Lower lobe of right lung (tissue), 2 donors: ENCODE measurements around the gene BIN1. TPM values are rescaled to one million over a fixed set of nuclear protein-coding genes. Genes with fewer than 3 reads are reported as not detected.
A peak's percentile ranks its signal among the peaks of the same experiment; 100 is the strongest.

Source experiments
- ATAC-seq, 2 donors: fragments of 200-7000 bp; cut with Tn5 transposase; one replicate each; pipeline ENCODE4 v1.9.1; 2020 to 2022; ENCODE audit warnings: mild to moderate bottlenecking in 2 of 2, moderate library complexity in 2 of 2
- DNase-seq: peaks from one replicate; pipeline ENCODE4 v3.0.0-alpha.2; 2020
- H3K27ac ChIP-seq: fragments of 200-600 bp; one replicate; pipeline ENCODE4 v1.8.0; 2022
- H3K27me3 ChIP-seq: fragments of 200-600 bp; one replicate; pipeline ENCODE4 v1.8.0; 2022; ENCODE audit warnings: low read depth
- H3K36me3 ChIP-seq: fragments of 200-600 bp; one replicate; pipeline ENCODE4 v1.8.0; 2022; ENCODE audit warnings: mild to moderate bottlenecking
- H3K4me1 ChIP-seq: fragments of 200-600 bp; one replicate; pipeline ENCODE4 v1.8.0; 2022
- H3K4me3 ChIP-seq: fragments of 200-600 bp; one replicate; pipeline ENCODE4 v1.8.0; 2022; ENCODE audit warnings: mild to moderate bottlenecking
- H3K9me3 ChIP-seq: fragments of 200-600 bp; one replicate; pipeline ENCODE4 v1.8.0; 2022
- CTCF ChIP-seq: fragments of 200-600 bp; IDR thresholded peaks from one replicate; pipeline ENCODE4 v1.8.0; 2022; ENCODE audit warnings: antibody characterized with exemption, mild to moderate bottlenecking
- intact Hi-C: fragments of 100-400 bp; cut with DNase I; formaldehyde crosslinking; loops from one replicate; pipeline ENCODE4 v1.11.0; 2022
- total RNA-seq: library from RNA; stranded (reverse); fragmentation: NEBNext Ultra II Directional; extraction: Animal tissue kit (Norgen Biotek cat#: 25700); gene quantifications from one replicate; pipeline ENCODE4 v1.2.1, GENCODE V29; 2021
- donor health status: DM: no; HTN: yes; CAD: no; lungs with severe emphysema.

Gene BIN1
- total RNA-seq, 1 donor from 2014 or later = 33.9 TPM

DNA sequence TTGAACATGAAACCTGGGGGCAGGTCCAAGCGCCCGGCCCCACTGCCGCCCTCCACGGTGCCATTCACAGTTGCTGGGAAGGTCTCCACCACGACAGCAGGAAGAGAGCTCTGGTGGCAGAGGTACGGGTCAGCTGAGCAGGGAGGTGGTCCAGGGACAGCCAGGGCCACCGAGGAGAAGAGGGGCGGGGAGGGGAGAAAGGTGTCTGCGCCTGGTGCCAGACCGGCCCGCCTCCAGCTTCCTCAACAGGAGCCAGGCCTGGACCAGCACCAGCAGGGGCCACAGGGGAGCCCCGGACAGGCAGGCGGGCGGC is 56.2 kb downstream of the BIN1 start:
- no peaks in the 10 kb centered on the region for H3K9me3 ChIP-seq
- no peak overlapping the region for H3K4me3 ChIP-seq
- ATAC-seq (no peak), DNase-seq (no peak)
- H3K36me3 ChIP-seq = peaks cover 17% of the 10 kb centered on the region
- intact Hi-C loops = no loop called here
- no peak for TF ChIP-seq CTCF
- peaks cover 7% of the 10 kb centered on the region for H3K4me1 ChIP-seq
- H3K27ac ChIP-seq = no peak overlapping the region
- no peaks in the 10 kb centered on the region for H3K27me3 ChIP-seq

GRCh38 chr2:127049927-127050802 is 56.8 kb downstream of the BIN1 start:
- peaks cover 7% of the 10 kb centered on the region for H3K4me1 ChIP-seq
- ATAC-seq (peak; percentile 64 to 75), DNase-seq (peak; percentile 68)
- H3K27ac ChIP-seq = no peak overlapping the region
- peaks cover 17% of the 10 kb centered on the region for H3K36me3 ChIP-seq
- no peaks in the 10 kb centered on the region for H3K9me3 ChIP-seq
- H3K27me3 ChIP-seq = no peaks in the 10 kb centered on the region
- intact Hi-C loops = no loop called here
- peak; percentile 96 for TF ChIP-seq CTCF
- H3K4me3 ChIP-seq = no peak overlapping the region

DNA sequence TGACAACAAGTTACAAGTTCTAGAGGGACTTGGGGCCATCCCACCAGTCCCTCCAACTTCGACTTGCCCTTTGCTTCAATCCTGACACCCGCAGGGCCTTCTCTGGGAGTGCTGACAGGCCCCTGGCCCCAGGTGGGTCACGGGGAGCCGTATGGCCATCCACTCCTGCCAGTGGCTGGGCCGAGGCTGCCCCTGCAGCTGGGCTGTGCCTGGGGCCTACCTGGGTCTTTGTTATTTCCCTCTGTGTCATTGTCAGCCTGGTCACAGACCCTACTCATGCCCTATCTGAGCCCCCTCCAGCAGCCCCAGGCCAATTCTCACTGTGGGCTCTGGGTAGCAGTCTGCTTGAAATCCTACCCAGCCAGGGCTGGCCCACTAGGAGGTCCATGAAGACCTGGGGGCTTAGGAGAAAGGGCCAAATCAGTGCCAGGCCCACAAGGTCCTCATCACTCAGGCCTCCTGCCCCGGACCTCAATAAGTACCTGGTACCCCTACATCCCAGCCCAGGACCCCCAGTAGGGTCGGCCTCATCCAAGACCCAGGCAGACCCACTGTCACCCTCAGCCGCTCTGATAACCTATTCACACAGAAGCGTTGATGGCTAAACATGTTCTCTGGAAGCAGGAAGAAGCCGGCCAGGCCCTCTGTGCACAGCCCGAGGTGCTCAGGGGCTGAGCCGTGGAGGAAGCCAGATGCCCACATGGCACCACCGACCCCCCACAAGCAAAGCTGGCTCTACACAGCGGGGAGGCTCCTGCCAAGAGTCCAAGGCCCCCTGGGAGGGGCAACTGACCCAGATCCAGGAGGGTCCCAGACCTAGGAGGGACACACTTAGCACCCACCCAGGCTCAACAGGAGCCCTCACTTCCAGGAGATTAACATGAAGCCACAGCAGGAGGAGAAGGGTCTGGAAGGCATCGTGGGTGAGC is 57.7 kb downstream of the BIN1 start:
- intact Hi-C loops = no loop called here
- DNase-seq = peak; percentile 41
- Histone ChIP-seq H3K27ac (no peak overlapping the region), H3K9me3 (no peaks in the 10 kb centered on the region), H3K4me3 (no peak overlapping the region), H3K27me3 (no peaks in the 10 kb centered on the region), H3K4me1 (peaks cover 7% of the 10 kb centered on the region), H3K36me3 (peaks cover 17% of the 10 kb centered on the region)
- no peak for TF ChIP-seq CTCF
- ATAC-seq = no peak

DNA sequence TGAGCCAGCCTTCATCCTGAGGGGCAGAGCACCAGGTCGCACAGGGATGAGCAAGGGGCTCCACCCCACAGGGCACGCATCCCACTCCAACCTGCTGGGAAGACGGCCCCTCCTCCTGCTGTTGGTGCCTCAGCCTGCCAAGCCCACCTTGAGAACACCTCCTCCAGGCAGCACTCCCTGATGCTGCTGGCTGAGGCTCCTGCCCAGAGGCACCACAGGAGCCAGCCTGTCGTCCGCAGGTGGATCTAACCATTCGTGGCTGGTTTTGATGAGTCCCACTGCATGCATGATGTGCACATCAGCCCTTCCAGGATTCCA is 58.4 kb downstream of the BIN1 start:
- no peak for TF ChIP-seq CTCF
- intact Hi-C loops = no loop called here
- DNase-seq = no peak

DNA sequence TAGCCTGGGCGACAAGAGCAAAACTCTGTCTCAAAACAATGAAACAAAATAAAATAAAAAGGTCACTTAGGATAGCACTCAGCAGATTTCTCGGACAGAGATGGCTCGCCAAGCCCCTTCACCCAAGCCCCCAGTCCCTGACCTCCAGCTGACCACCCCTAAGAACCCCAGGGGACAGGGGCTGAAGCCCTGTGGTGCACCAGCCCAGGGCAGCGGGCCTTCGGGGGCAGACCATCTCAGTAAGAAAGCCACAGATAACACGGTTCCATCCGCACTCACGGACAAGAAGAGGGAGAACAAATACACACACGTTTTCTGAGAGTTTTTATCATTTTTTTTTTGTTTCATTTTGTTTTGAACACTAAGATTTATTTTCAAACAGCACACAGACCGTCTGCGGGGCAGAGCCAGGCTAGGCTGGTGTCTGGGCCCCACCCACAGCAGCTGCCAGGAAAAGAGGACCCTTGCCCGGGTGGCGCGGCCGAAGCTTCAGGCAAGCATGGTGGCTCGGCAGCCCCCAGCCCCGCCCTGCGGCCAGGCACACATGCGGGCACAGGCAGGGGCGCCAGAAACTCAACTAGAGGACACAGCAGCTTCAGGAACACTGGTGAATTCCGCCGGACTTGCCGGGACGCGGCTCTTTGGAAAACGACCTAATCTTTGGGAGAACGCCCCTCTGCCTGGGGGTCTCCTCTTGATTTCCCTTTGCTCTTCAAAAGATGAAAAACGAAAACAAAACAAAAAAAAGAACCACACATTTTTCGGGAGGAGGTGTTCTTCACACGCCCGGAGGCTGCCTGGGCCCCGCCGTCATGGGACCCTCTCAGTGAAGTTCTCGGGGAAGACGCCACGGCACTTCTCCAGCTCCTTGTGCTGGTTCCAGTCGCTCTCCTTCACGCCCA is 59.0 kb downstream of the BIN1 start:
- Histone ChIP-seq H3K9me3 (no peaks in the 10 kb centered on the region), H3K4me3 (no peak overlapping the region), H3K27ac (no peak overlapping the region), H3K36me3 (peaks cover 13% of the 10 kb centered on the region), H3K27me3 (no peaks in the 10 kb centered on the region), H3K4me1 (peaks cover 7% of the 10 kb centered on the region)
- intact Hi-C loops = no loop called here
- no peak for TF ChIP-seq CTCF
- ATAC-seq (no peak), DNase-seq (peak; percentile 43)

More for the DNA sequence above, 58.4 kb downstream of the BIN1 start:
- no peak for ATAC-seq
- peaks cover 7% of the 10 kb centered on the region for H3K4me1 ChIP-seq
- no peaks in the 10 kb centered on the region for H3K9me3 ChIP-seq
- H3K27me3 ChIP-seq = no peaks in the 10 kb centered on the region
- H3K27ac ChIP-seq = no peak overlapping the region
- H3K36me3 ChIP-seq = peaks cover 16% of the 10 kb centered on the region
- H3K4me3 ChIP-seq = no peak overlapping the region
